A549 (cell line): Measurements from ENCODE around the gene FNDC3A.

ENCODE experiments used
- CHD2 ChIP-seq: fragments of 150-350 bp; IDR thresholded peaks from 2 replicates; pipeline ENCODE4 v1.6.1; 2014; ENCODE audit warnings: low read length; ENCODE audit not compliant: partially characterized antibody
- EP300 ChIP-seq, 2 experiments: fragments of >200 bp; sonication (Bioruptor Twin); formaldehyde crosslinking; IDR thresholded peaks; 2 replicates in 1 of 2; 3 replicates in 1 of 2; pipeline ENCODE4 v1.6.1; 2016 to 2017
- NR3C1 ChIP-seq: fragments of >200 bp; sonication (Bioruptor Twin); formaldehyde crosslinking; IDR thresholded peaks from 3 replicates; pipeline ENCODE4 v1.6.1; 2017
- POLR2A ChIP-seq: IDR thresholded peaks from 2 replicates; pipeline ENCODE4 v1.6.1; 2012; ENCODE audit warnings: mild to moderate bottlenecking, low read length
- RAD21 ChIP-seq, 2 experiments: fragments of >200 bp in 1 of 2; sonication (Bioruptor Twin) in 1 of 2; formaldehyde crosslinking in 1 of 2; IDR thresholded peaks in 1 of 2; conservative IDR thresholded peaks in 1 of 2; 2 replicates in 1 of 2; 3 replicates in 1 of 2; pipeline ENCODE4 v1.6.1; 2012 to 2018; ENCODE audit warnings: inconsistent platforms in 1 of 2
- RFX5 ChIP-seq: fragments of 450-650 bp; IDR thresholded peaks from 2 replicates; pipeline ENCODE4 v1.7.1; 2014; ENCODE audit warnings: antibody characterized with exemption, mild to moderate bottlenecking, moderate library complexity
- TF ChIP-seq, protein P1 (sequence below): fragments of >200 bp; sonication (Bioruptor Twin); formaldehyde crosslinking; IDR thresholded peaks from 3 replicates; pipeline ENCODE4 v1.5.1; 2016
- TF ChIP-seq, protein P2 (sequence below): IDR thresholded peaks from 2 replicates; pipeline ENCODE4 v1.6.1; 2012; ENCODE audit warnings: low read depth, borderline replicate concordance

DNA sequence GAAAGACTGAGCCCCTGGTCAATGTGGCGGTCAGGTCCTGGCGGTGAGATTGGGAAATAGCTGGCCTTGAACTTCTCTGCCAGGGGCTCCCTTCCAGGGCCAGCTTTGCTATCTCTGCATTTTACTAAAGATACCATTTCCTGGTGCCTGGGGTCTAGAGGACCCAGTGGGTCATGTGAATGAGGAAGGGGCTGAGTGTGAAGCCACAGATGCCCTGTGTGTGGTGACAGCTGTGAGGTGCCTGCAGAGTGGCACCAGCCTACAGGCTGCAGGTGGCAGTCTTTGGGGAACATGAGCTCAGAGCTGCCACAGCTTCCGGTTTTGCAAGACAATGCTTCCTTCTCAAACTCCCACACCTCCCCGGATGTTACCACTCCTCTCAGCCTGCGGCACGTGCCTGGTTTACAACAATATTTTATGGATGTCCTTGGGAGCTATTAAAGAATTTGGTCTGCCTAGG is 239.2 kb downstream of the FNDC3A start:
- TF ChIP-seq, protein P1, sequence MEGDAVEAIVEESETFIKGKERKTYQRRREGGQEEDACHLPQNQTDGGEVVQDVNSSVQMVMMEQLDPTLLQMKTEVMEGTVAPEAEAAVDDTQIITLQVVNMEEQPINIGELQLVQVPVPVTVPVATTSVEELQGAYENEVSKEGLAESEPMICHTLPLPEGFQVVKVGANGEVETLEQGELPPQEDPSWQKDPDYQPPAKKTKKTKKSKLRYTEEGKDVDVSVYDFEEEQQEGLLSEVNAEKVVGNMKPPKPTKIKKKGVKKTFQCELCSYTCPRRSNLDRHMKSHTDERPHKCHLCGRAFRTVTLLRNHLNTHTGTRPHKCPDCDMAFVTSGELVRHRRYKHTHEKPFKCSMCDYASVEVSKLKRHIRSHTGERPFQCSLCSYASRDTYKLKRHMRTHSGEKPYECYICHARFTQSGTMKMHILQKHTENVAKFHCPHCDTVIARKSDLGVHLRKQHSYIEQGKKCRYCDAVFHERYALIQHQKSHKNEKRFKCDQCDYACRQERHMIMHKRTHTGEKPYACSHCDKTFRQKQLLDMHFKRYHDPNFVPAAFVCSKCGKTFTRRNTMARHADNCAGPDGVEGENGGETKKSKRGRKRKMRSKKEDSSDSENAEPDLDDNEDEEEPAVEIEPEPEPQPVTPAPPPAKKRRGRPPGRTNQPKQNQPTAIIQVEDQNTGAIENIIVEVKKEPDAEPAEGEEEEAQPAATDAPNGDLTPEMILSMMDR, result no peak
- TF ChIP-seq, protein P2, sequence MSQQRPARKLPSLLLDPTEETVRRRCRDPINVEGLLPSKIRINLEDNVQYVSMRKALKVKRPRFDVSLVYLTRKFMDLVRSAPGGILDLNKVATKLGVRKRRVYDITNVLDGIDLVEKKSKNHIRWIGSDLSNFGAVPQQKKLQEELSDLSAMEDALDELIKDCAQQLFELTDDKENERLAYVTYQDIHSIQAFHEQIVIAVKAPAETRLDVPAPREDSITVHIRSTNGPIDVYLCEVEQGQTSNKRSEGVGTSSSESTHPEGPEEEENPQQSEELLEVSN, result no peak
- TF ChIP-seq EP300 (IDR thresholded peaks at IDR 0.05) (no peak), CHD2 (no peak), POLR2A (no peak), RAD21 (conservative IDR thresholded peaks at IDR 0.05 in 1 of 2, IDR thresholded peaks at IDR 0.05 in 1 of 2) (no peak), NR3C1 (no peak), RFX5 (no peak)
